HG03469 (cell line): ENCODE results near the gene FEM1B.

Experiments used
- ATAC-seq: cut with Tn5 transposase; IDR thresholded peaks from one replicate; pipeline ENCODE4 v1.9.1; 2021; ENCODE audit warnings: mild to moderate bottlenecking, moderate library complexity, moderate number of reproducible peaks; ENCODE audit not compliant: unreplicated experiment

FEM1B gene

GRCh38 chr15:68319997-68320396, 42.5 kb downstream of the FEM1B start:
- no peak for ATAC-seq

- ATAC-seq: no peak
Measured at GRCh38 chr15:68321229-68321628, 43.7 kb downstream of the FEM1B start.

- ATAC-seq: no peak
Measured at GRCh38 chr15:68322796-68323195, 45.3 kb downstream of the FEM1B start.

GRCh38 chr15:68325726-68326125, 48.2 kb downstream of the FEM1B start:
- ATAC-seq: no peak

- no peak for ATAC-seq
Measured at GRCh38 chr15:68326711-68327354, 49.3 kb downstream of the FEM1B start.

GRCh38 chr15:68328443-68328842, 50.9 kb downstream of the FEM1B start:
- ATAC-seq: no peak

GRCh38 chr15:68328964-68329363, 51.4 kb downstream of the FEM1B start:
- ATAC-seq: no peak

- no peak for ATAC-seq
Measured at GRCh38 chr15:68330416-68330815, 52.9 kb downstream of the FEM1B start.

- ATAC-seq: no peak
Measured at GRCh38 chr15:68330901-68331300, 53.4 kb downstream of the FEM1B start.

GRCh38 chr15:68332266-68332665, 54.7 kb downstream of the FEM1B start:
- ATAC-seq: no peak

- no peak for ATAC-seq
Measured at GRCh38 chr15:68333775-68334470, 56.4 kb downstream of the FEM1B start.

- no peak for ATAC-seq
Measured at GRCh38 chr15:68334661-68335124, 57.1 kb downstream of the FEM1B start.

- no peak for ATAC-seq
Measured at GRCh38 chr15:68335251-68335650, 57.7 kb downstream of the FEM1B start.

GRCh38 chr15:68335655-68336054, 58.1 kb downstream of the FEM1B start:
- ATAC-seq: no peak

GRCh38 chr15:68336516-68336915, 59.0 kb downstream of the FEM1B start:
- ATAC-seq: no peak

- ATAC-seq: no peak
Measured at GRCh38 chr15:68337826-68338225, 60.3 kb downstream of the FEM1B start.

- no peak for ATAC-seq
Measured at GRCh38 chr15:68339481-68339880, 61.9 kb downstream of the FEM1B start.

GRCh38 chr15:68340726-68341671, 63.5 kb downstream of the FEM1B start:
- no peak for ATAC-seq

GRCh38 chr15:68341760-68342725, 64.5 kb downstream of the FEM1B start:
- ATAC-seq: no peak

- ATAC-seq: no peak
Measured at GRCh38 chr15:68343579-68344225, 66.2 kb downstream of the FEM1B start.
